Kidney capillary endothelial cell (primary cell): ENCODE results near the gene DDX54.
"Not testable (repeated sequence)": the region's sequence is repeated elsewhere in the genome, so short reads cannot be mapped to it uniquely, and the experiment has no call there.

ENCODE experiments used
- DNase-seq: peaks from one replicate; pipeline ENCODE4 v3.0.0-alpha.2; 2018; ENCODE audit warnings: low spot score

The DDX54 gene

GRCh38 chr12:113161415-113162016 lies 23.8 kb downstream of the DDX54 start:
- no peak for DNase-seq

DNA sequence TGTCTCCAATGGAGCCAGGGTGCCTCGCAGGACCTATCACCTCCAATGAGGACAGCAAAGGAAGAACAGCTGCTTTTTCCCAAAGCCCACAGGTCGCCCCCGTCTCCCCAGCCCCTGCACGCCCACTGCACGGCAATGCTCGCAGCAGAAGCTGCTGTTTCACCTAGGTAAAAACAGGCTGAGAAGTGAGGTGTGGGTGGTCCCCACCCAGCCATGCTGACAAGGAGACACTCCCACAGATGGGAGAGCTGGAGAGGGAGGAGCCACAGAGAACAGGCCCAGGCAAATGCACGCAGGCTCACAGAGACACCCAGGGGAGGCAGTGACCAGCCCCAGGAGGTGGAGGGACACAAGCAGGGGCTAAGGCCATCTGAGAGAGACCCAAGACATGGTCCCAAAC lies 25.3 kb downstream of the DDX54 start:
- no peak for DNase-seq

- no peak for DNase-seq
Measured at GRCh38 chr12:113158439-113159203, 26.7 kb downstream of the DDX54 start.

- DNase-seq, result no peak
Measured at GRCh38 chr12:113157218-113157859, 27.9 kb downstream of the DDX54 start.

DNA sequence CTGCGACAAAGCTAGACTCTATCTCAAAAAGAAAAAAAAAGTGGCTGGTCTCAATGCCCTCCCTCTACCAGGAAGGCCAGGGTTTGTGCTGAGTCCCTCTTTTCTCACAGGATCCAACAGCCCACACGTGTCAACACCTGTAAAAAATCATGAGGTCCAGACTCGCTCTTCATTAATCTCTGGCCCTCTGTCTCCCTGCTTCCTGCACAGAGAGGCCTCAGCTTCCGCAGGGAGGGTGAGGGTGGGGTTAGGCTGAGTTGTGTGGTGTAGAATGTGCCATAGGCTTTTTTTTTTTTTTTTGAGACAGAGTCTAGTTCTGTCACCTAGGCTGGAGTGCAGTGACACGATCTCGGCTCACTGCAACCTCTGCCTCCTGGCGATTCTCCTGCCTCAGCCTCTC lies 29.6 kb downstream of the DDX54 start:
- DNase-seq, result no peak

GRCh38 chr12:113155060-113155459 lies 30.2 kb downstream of the DDX54 start:
- no peak for DNase-seq

DNA sequence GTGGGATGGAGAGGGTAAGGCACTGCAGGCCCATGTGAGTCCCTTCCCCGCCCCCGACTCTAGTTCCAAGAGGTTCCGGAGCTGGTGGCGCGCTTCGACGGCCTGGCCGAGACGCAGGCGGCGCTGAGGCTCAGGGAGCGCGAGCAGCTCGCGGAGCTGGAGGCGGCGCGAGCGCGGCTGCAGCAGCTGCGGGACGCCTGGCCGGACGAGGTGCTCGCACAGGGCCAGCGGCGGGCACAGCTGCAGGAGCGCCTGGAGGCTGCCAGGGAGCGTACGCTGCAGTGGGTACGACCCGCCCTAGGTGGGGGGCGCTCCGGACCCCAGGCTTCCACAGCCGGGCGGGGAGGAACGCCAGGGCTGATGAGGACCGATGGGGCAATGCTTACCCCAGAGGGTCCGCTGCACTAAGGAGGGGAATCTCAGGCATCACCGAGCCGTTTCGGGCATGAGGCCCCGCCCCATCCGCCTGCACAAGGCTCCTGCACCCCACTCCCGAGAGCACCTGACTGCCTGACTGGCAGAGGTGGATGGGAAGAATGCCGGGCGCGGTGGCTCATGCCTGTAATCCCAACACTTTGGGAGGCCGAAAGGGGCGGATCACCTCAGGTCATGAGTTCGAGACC lies 30.8 kb downstream of the DDX54 start:
- DNase-seq, result no peak

DNA sequence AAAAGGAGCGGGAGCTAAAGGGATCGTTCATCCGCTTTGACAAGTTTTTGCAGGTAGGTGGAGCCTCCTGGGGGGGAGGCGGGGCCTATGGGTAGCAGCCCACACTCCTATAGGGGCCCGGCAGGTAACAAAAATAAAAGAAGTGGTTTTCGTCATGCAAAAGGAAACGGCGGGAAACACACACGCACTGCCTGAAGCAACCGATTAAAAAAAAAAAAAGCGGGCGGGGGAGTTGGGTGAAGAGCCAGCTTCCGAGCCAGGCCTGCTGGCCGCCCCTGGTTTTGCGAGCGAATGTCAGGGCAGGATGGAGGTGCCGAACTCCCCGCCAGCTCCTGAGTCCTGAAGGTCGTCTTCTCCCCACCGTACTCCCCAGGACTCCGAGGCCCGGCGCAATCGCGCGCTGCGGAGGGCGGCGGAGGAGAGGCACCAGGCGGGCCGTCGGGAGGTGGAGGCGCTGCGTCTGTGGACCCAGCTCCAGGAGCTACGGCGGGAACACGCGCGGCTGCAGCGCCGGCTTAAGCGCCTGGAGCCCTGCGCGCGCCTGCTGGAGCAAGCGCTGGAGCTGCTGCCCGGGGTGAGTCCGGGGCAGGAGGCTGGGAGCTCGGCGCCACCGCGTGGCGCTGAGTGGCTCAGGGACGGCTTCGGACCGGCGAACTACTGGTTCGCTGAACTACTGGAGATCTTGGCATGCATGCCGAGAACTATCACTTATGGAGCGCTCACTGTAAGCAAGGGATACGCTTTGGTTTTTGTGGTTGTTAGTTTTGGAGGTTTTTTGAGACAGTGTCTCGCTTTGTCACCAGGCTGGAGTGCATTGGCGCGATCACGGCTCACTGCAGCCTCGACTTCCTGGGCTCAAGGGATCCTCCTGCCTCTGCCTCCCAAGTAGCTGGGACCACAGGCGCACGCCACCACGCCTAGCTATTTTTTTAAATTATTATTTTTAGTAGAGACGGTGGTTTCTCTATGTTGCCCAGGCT lies 32.2 kb downstream of the DDX54 start:
- DNase-seq, result peak; percentile 53

- no peak for DNase-seq
Measured at GRCh38 chr12:113152196-113152834, 33.0 kb downstream of the DDX54 start.

- DNase-seq, result no peak
Measured at GRCh38 chr12:113151655-113152054, 33.6 kb downstream of the DDX54 start.

DNA sequence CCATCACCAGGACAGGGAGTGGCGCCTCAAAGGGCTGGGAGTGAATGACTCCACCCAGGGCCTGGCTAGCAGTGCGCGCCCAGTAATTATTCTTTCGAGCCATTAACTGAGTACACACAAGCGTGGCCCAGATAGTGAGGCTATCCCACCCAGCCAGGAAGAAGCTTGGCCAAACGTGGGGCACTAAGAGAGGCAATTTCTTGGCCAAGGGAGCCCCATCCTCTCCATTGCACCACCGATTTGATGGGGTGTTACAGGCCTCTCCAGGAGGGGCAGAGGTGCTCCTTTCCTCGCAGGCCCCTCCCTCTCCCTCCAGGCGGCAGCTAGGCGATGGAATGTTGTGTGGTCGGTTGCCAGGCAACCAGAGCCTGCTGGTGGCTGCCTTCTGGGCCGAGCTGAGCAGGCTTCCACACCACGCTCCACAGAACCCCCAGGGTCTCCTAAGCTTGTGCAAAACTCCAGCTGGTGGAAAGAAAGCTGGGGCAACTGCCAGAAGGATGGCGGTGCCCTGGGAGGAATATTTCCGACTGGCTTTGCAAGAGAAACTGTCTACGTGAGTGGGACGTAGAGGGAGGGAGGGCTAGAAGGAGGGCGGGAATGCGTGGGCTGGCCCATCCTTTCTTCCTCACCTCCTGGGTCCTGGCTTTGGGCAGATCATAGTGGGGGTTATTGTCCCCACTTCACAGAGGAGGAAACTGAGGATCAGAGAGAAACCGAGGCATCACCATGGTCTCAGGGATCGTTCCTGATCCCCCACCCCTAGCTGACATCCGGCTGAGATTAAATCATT lies 35.7 kb downstream of the DDX54 start, which contains the start of gene CFAP73:
Gene CFAP73 (plus strand): TSS at position 364 of the 790 bp plus-strand sequence. CDS start 134 bp downstream, at position 498.
- DNase-seq, result peak; percentile 33

- no peak for DNase-seq
Measured at GRCh38 chr12:113146999-113147398, 38.3 kb downstream of the DDX54 start.

- DNase-seq, result no peak
Measured at GRCh38 chr12:113145720-113146551, 39.3 kb downstream of the DDX54 start.

- DNase-seq, result no peak
Measured at GRCh38 chr12:113144806-113145205, 40.5 kb downstream of the DDX54 start.

GRCh38 chr12:113143959-113144358 lies 41.3 kb downstream of the DDX54 start:
- no peak for DNase-seq

GRCh38 chr12:113142886-113143332 lies 42.4 kb downstream of the DDX54 start:
- no peak for DNase-seq

- DNase-seq, result no peak
Measured at GRCh38 chr12:113142173-113142885, 42.9 kb downstream of the DDX54 start.

GRCh38 chr12:113141716-113142115 lies 43.6 kb downstream of the DDX54 start:
- DNase-seq, result not testable (repeated sequence)
